Stomach (tissue), 4 donors: Measurements from ENCODE around the gene AP5Z1.
A peak's percentile ranks its signal among the peaks of the same experiment; 100 is the strongest.

Experiments used
- CTCF ChIP-seq, 7 experiments: fragments of 450-650 bp in 4 of 7; fragments of 200-600 bp in 3 of 7; sonication (generic) in 3 of 7; IDR thresholded peaks; one replicate each; pipeline ENCODE4 v1.5.1; 2016 to 2019; ENCODE audit warnings: antibody characterized with exemption in 7 of 7, control low read depth in 2 of 7, mild to moderate bottlenecking in 1 of 7
- EP300 ChIP-seq: sonication (generic); formaldehyde crosslinking; IDR thresholded peaks from one replicate; pipeline ENCODE4 v1.6.1; 2017; ENCODE audit warnings: antibody characterized with exemption
- POLR2A ChIP-seq, 4 donors: fragments of 450-650 bp; IDR thresholded peaks; one replicate each; pipeline ENCODE4 v1.6.1; 2016; ENCODE audit warnings: antibody characterized with exemption in 4 of 4, control low read depth in 2 of 4, mild to moderate bottlenecking in 1 of 4, moderate library complexity in 1 of 4
- POLR2AphosphoS5 ChIP-seq, 3 donors: sonication (generic); formaldehyde crosslinking; IDR thresholded peaks; one replicate each; pipeline ENCODE4 v1.6.1; 2016; ENCODE audit warnings: antibody characterized with exemption in 3 of 3

DNA sequence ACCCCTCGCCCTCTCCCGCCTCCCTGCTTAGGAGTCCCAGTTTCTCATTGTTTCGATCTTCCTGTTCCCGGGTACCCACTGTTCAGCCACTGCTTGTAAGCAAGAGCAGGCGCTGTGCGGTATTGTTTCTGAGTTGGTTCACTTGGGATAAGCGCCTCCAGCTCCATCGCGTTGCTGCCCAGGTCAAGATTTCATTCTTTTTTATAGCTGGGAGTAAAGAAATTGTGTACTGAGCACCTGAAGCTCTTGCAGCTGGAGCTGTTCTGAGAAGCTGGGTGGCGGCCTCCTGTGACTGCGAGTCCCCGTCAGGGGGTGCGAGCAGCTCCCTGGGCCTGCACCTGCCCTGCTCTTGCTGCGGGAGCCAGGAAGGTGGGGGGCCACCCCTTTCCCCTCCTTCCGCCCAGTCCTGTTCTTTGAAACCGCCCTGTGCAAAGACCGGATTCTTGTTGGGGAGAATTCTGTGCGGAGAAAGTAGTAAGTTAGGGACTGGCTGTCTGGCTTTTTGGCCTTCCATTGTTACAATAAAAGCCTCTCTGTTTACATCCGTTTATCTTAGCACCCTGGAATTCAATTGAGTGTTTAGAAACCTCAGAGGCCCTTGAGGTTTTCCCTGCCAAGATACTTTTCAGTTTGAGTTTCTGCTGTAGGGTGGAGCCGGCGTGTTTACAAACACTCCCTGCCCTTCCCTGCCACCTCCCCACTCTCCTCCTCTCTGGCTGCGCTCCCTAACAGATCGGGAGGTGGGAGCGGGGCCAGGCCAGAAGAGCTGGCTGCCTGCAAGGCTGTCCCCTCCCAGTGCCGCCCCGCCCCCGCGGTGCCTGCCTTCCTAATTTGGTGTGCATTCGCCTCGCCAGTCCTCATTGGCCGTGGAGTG is 30.8 kb upstream of the AP5Z1 start:
- TF ChIP-seq CTCF (IDR thresholded peaks at IDR 0.05) (no peak), POLR2A (IDR thresholded peaks at IDR 0.05) (no peak), POLR2AphosphoS5 (IDR thresholded peaks at IDR 0.05) (peak; percentile 79 to 96 (median 93)), EP300 (peak; percentile 11)
